Liver (tissue), 9 donors: ENCODE measurements around the gene PLS1. TPM values are rescaled to one million over a fixed set of nuclear protein-coding genes. Genes with fewer than 3 reads are reported as not detected.

ENCODE experiments used
- DNase-seq: peaks from one replicate; pipeline ENCODE4 v3.0.0-alpha.2; 2017; ENCODE audit warnings: low spot score
- H3K27ac ChIP-seq, 2 donors: one replicate each; pipeline ENCODE4 v1.7.0; 2013; ENCODE audit warnings: inconsistent platforms in 2 of 2, low read length in 2 of 2, control low read depth in 1 of 2, low read depth in 1 of 2, mild to moderate bottlenecking in 1 of 2
- H3K27me3 ChIP-seq, 4 donors: one replicate each; pipeline versions ENCODE4 v1.6.1 to v1.7.0; 2013; ENCODE audit warnings: low read length in 3 of 4, inconsistent platforms in 1 of 4, mild to moderate bottlenecking in 1 of 4, moderate library complexity in 1 of 4; ENCODE audit not compliant: control insufficient read depth in 4 of 4, insufficient read depth in 4 of 4
- H3K36me3 ChIP-seq, 4 donors: one replicate each; pipeline versions ENCODE4 v1.6.1 to v1.7.0; 2013; ENCODE audit warnings: low read length in 3 of 4, mild to moderate bottlenecking in 3 of 4, low read depth in 1 of 4, moderate library complexity in 1 of 4; ENCODE audit not compliant: control insufficient read depth in 4 of 4, insufficient read depth in 3 of 4
- H3K4me1 ChIP-seq, 4 donors: one replicate each; pipeline versions ENCODE4 v1.6.1 to v1.7.0; 2013; ENCODE audit warnings: low read length in 3 of 4, mild to moderate bottlenecking in 3 of 4, moderate library complexity in 1 of 4; ENCODE audit not compliant: control insufficient read depth in 4 of 4, insufficient read depth in 4 of 4
- H3K4me3 ChIP-seq, 3 donors: one replicate each; pipeline versions ENCODE4 v1.6.1 to v1.7.0; 2013; ENCODE audit warnings: low read length in 3 of 3, control low read depth in 1 of 3, low read depth in 1 of 3, mild to moderate bottlenecking in 1 of 3
- H3K9ac ChIP-seq, 2 donors: one replicate each; pipeline ENCODE4 v1.7.0; 2013; ENCODE audit warnings: low read length in 2 of 2, mild to moderate bottlenecking in 2 of 2, moderate library complexity in 2 of 2, control low read depth in 1 of 2, low read depth in 1 of 2
- H3K9me3 ChIP-seq, 4 donors: one replicate each; pipeline versions ENCODE4 v1.6.1 to v1.7.0; 2013; ENCODE audit warnings: low read length in 3 of 4; ENCODE audit not compliant: control insufficient read depth in 4 of 4
- CTCF ChIP-seq: fragments of 150-350 bp; IDR thresholded peaks from 2 replicates; pipeline ENCODE4 v1.5.1; 2017; ENCODE audit warnings: improper control_type of control experiment, low read depth, low read length; ENCODE audit not compliant: missing input control
- EGR1 ChIP-seq, 2 donors: IDR thresholded peaks; 2 replicates each; pipeline ENCODE4 v1.6.1; 2016 to 2018; ENCODE audit warnings: antibody characterized with exemption in 2 of 2, low read depth in 2 of 2
- FOXA1 ChIP-seq: IDR thresholded peaks from 2 replicates; pipeline ENCODE4 v1.6.1; 2016; ENCODE audit warnings: antibody characterized with exemption
- FOXA2 ChIP-seq: IDR thresholded peaks from 2 replicates; pipeline ENCODE4 v1.6.1; 2016; ENCODE audit warnings: antibody characterized with exemption
- GABPA ChIP-seq, 2 donors: IDR thresholded peaks in 1 of 2; conservative IDR thresholded peaks in 1 of 2; 2 replicates each; pipeline ENCODE4 v1.6.1; 2016; ENCODE audit warnings: antibody characterized with exemption in 2 of 2, mild to moderate bottlenecking in 1 of 2, moderate library complexity in 1 of 2
- HNF4A ChIP-seq, 2 donors: conservative IDR thresholded peaks; 2 replicates each; pipeline ENCODE4 v1.6.1; 2016; ENCODE audit warnings: antibody characterized with exemption in 2 of 2, mild to moderate bottlenecking in 2 of 2
- JUND ChIP-seq, 2 donors: IDR thresholded peaks; 2 replicates each; pipeline ENCODE4 v1.6.1; 2016; ENCODE audit warnings: antibody characterized with exemption in 2 of 2
- RAD21 ChIP-seq, 2 donors: IDR thresholded peaks; 2 replicates each; pipeline ENCODE4 v1.6.1; 2016; ENCODE audit warnings: antibody characterized with exemption in 2 of 2, mild to moderate bottlenecking in 2 of 2
- RXRA ChIP-seq, 2 donors: IDR thresholded peaks; 2 replicates each; pipeline ENCODE4 v1.6.1; 2017 to 2018; ENCODE audit warnings: antibody characterized with exemption in 2 of 2, mild to moderate bottlenecking in 1 of 2
- TAF1 ChIP-seq: conservative IDR thresholded peaks from 2 replicates; pipeline ENCODE4 v1.6.1; 2016; ENCODE audit warnings: antibody characterized with exemption, mild to moderate bottlenecking
- YY1 ChIP-seq: IDR thresholded peaks from 2 replicates; pipeline ENCODE4 v1.6.1; 2016; ENCODE audit warnings: antibody characterized with exemption, mild to moderate bottlenecking
- WGBS: extraction: QIAGEN DNeasy Blood & Tissue Kit; methylation state at CpG from one replicate; pipeline ENCODE4 v1.1.7; 2013; 5-methylcytosine and 5-hydroxymethylcytosine counted together
- polyA plus RNA-seq, 2 donors: library from polyadenylated mRNA; stranded (reverse) in 1 of 2; unstranded in 1 of 2; fragments of 200-250 nt in 1 of 2; fragments of >200 nt in 1 of 2; fragmentation: Nextera tagmentation in 1 of 2; extraction: Ambion mirVana in 1 of 2; gene quantifications; one replicate each; pipeline versions ENCODE4 v1.2.1 to v1.2.3, GENCODE V29; 2013 to 2015
- total RNA-seq, 2 donors: library from RNA; depleted of rRNA; stranded (reverse); fragments of >200 nt; gene quantifications; one replicate each; pipeline ENCODE4 v1.2.3, GENCODE V29; 2014
- TF ChIP-seq, protein P1 (sequence below): IDR thresholded peaks from 2 replicates; pipeline ENCODE4 v1.6.1; 2016; ENCODE audit warnings: antibody characterized with exemption, mild to moderate bottlenecking
- TF ChIP-seq, protein P2 (sequence below): IDR thresholded peaks from 2 replicates; pipeline ENCODE4 v1.6.1; 2016; ENCODE audit warnings: antibody characterized with exemption
- TF ChIP-seq, protein P3 (sequence below): IDR thresholded peaks from 2 replicates; pipeline ENCODE4 v1.6.1; 2016; ENCODE audit warnings: antibody characterized with exemption
- donor health status: healthy.
- donor health status: healthy.
- donor health status: healthy.
- donor health status: healthy.
- donor health status: healthy.

Gene PLS1
- total and polyA plus RNA-seq, 4 donors: 7.2 to 21.9 (median 10.1) TPM

GRCh38 chr3:142614059-142614626 lies 17.9 kb downstream of the PLS1 start:
- DNase-seq: no peak
- H3K9me3 ChIP-seq: no peaks in the 10 kb centered on the region
- no peaks in the 10 kb centered on the region for H3K27me3 ChIP-seq
- peaks cover 0 to under 1% (median 0%) of the 10 kb centered on the region in 4 donors for H3K4me1 ChIP-seq
- TF ChIP-seq RAD21 (IDR thresholded peaks at IDR 0.05) (no peak), HNF4A (conservative IDR thresholded peaks at IDR 0.05) (no peak), FOXA2 (no peak), GABPA (IDR thresholded peaks at IDR 0.05 in 1 of 2, conservative IDR thresholded peaks at IDR 0.05 in 1 of 2) (no peak), FOXA1 (no peak), TAF1 (no peak), EGR1 (IDR thresholded peaks at IDR 0.05; ENCODE audit: low read depth in 2 of 2) (no peak), RXRA (IDR thresholded peaks at IDR 0.05) (no peak)
- TF ChIP-seq, protein P1, sequence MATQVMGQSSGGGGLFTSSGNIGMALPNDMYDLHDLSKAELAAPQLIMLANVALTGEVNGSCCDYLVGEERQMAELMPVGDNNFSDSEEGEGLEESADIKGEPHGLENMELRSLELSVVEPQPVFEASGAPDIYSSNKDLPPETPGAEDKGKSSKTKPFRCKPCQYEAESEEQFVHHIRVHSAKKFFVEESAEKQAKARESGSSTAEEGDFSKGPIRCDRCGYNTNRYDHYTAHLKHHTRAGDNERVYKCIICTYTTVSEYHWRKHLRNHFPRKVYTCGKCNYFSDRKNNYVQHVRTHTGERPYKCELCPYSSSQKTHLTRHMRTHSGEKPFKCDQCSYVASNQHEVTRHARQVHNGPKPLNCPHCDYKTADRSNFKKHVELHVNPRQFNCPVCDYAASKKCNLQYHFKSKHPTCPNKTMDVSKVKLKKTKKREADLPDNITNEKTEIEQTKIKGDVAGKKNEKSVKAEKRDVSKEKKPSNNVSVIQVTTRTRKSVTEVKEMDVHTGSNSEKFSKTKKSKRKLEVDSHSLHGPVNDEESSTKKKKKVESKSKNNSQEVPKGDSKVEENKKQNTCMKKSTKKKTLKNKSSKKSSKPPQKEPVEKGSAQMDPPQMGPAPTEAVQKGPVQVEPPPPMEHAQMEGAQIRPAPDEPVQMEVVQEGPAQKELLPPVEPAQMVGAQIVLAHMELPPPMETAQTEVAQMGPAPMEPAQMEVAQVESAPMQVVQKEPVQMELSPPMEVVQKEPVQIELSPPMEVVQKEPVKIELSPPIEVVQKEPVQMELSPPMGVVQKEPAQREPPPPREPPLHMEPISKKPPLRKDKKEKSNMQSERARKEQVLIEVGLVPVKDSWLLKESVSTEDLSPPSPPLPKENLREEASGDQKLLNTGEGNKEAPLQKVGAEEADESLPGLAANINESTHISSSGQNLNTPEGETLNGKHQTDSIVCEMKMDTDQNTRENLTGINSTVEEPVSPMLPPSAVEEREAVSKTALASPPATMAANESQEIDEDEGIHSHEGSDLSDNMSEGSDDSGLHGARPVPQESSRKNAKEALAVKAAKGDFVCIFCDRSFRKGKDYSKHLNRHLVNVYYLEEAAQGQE: no peak
- TF ChIP-seq, protein P2, sequence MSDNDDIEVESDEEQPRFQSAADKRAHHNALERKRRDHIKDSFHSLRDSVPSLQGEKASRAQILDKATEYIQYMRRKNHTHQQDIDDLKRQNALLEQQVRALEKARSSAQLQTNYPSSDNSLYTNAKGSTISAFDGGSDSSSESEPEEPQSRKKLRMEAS: no peak
- 89% methylated on average over 2 of the region's 2 CpGs for WGBS
- H3K9ac ChIP-seq: no peak overlapping the region
- H3K36me3 ChIP-seq: no peaks in the 10 kb centered on the region
- H3K27ac ChIP-seq: no peak overlapping the region
- H3K4me3 ChIP-seq: no peak overlapping the region

GRCh38 chr3:142615171-142615570 lies 19.0 kb downstream of the PLS1 start:
- WGBS: 95% methylated on average over 2 of the region's 2 CpGs
- Histone ChIP-seq H3K4me3 (no peak overlapping the region), H3K27ac (no peak overlapping the region), H3K27me3 (no peaks in the 10 kb centered on the region), H3K36me3 (no peaks in the 10 kb centered on the region), H3K4me1 (peaks cover 0 to 1% (median 0%) of the 10 kb centered on the region in 4 donors), H3K9me3 (no peaks in the 10 kb centered on the region), H3K9ac (no peak overlapping the region)
- DNase-seq: no peak
- TF ChIP-seq, protein P2: no peak
- TF ChIP-seq JUND (IDR thresholded peaks at IDR 0.05): no peak
- TF ChIP-seq YY1: no peak
- no peak for TF ChIP-seq RAD21 (IDR thresholded peaks at IDR 0.05)
- no peak for TF ChIP-seq RXRA (IDR thresholded peaks at IDR 0.05)
- TF ChIP-seq HNF4A (conservative IDR thresholded peaks at IDR 0.05): no peak
- TF ChIP-seq, protein P3, sequence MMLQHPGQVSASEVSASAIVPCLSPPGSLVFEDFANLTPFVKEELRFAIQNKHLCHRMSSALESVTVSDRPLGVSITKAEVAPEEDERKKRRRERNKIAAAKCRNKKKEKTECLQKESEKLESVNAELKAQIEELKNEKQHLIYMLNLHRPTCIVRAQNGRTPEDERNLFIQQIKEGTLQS: no peak
- TF ChIP-seq CTCF: no peak
- TF ChIP-seq FOXA2: no peak
